NAMALWA (cell line): ENCODE measurements around the gene KRTAP9-1.
"Not testable (repeated sequence)": the region's sequence is repeated elsewhere in the genome, so short reads cannot be mapped to it uniquely, and the experiment has no call there.

ENCODE experiments used
- DNase-seq: peaks from one replicate; pipeline ENCODE4 v3.0.0-alpha.2; 2015; ENCODE audit warnings: low spot score

The KRTAP9-1 gene

GRCh38 chr17:41178843-41179616, 10.7 kb upstream of the KRTAP9-1 start:
- no peak for DNase-seq

GRCh38 chr17:41184480-41184961, 5.2 kb upstream of the KRTAP9-1 start, which contains the start of gene KRTAP4-1:
KRTAP4-1 (minus strand) TSS chr17:41184911; CDS start chr17:41184854, 57 bp downstream.
- no peak for DNase-seq

- DNase-seq: no peak
Measured at GRCh38 chr17:41185001-41185400, 4.7 kb upstream of the KRTAP9-1 start.

- DNase-seq: no peak
Measured at GRCh38 chr17:41186872-41187271, 2.8 kb upstream of the KRTAP9-1 start.

GRCh38 chr17:41190328-41190727, 641 bp downstream of the KRTAP9-1 start:
- DNase-seq: no peak

GRCh38 chr17:41196068-41196467, 6.4 kb downstream of the KRTAP9-1 start:
- DNase-seq: peak; percentile 3

GRCh38 chr17:41199421-41200078, 9.9 kb downstream of the KRTAP9-1 start:
- no peak for DNase-seq

- DNase-seq: peak; percentile 26
Measured at GRCh38 chr17:41211845-41212466, 22.3 kb downstream of the KRTAP9-1 start.

GRCh38 chr17:41212524-41213169, 23.0 kb downstream of the KRTAP9-1 start:
- no peak for DNase-seq

GRCh38 chr17:41215681-41216080, 26.0 kb downstream of the KRTAP9-1 start:
- DNase-seq: no peak

GRCh38 chr17:41223821-41224220, 34.1 kb downstream of the KRTAP9-1 start:
- no peak for DNase-seq

GRCh38 chr17:41226051-41226450, 36.4 kb downstream of the KRTAP9-1 start:
- no peak for DNase-seq

- DNase-seq: not testable (repeated sequence)
Measured at GRCh38 chr17:41226598-41227095, 37.0 kb downstream of the KRTAP9-1 start, which contains the start of gene KRTAP9-2. KRTAP9-2 (plus strand) TSS chr17:41226648; CDS start chr17:41226655, 7 bp downstream.

GRCh38 chr17:41230094-41230493, 40.4 kb downstream of the KRTAP9-1 start:
- no peak for DNase-seq

GRCh38 chr17:41231731-41232130, 42.0 kb downstream of the KRTAP9-1 start:
- no peak for DNase-seq

GRCh38 chr17:41232399-41233105, 42.9 kb downstream of the KRTAP9-1 start, which contains the start of gene KRTAP9-3:
KRTAP9-3 (plus strand) TSS chr17:41232449; CDS start chr17:41232502, 53 bp downstream.
- DNase-seq: not testable (repeated sequence)

GRCh38 chr17:41237116-41237515, 47.4 kb downstream of the KRTAP9-1 start:
- DNase-seq: not testable (repeated sequence)

- not testable (repeated sequence) for DNase-seq
Measured at GRCh38 chr17:41237949-41238437, 48.3 kb downstream of the KRTAP9-1 start, which contains the start of gene KRTAP9-8. KRTAP9-8 (plus strand) TSS chr17:41237999; CDS start chr17:41238052, 53 bp downstream.
